Astrocyte (in vitro differentiated cells and primary cell): ENCODE results near the gene SAMD4A.

Experiments
- EZH2 ChIP-seq: IDR thresholded peaks from 2 replicates; pipeline ENCODE4 v1.6.1; 2012; ENCODE audit warnings: mild to moderate bottlenecking, low read length, inconsistent platforms; ENCODE audit not compliant: insufficient read depth
- TF ChIP-seq, protein P1 (sequence below): IDR thresholded peaks from 2 replicates; pipeline ENCODE4 v1.5.1; 2011; ENCODE audit warnings: low read depth, mild to moderate bottlenecking, inconsistent platforms, low read length, moderate library complexity; ENCODE audit not compliant: insufficient read depth

DNA sequence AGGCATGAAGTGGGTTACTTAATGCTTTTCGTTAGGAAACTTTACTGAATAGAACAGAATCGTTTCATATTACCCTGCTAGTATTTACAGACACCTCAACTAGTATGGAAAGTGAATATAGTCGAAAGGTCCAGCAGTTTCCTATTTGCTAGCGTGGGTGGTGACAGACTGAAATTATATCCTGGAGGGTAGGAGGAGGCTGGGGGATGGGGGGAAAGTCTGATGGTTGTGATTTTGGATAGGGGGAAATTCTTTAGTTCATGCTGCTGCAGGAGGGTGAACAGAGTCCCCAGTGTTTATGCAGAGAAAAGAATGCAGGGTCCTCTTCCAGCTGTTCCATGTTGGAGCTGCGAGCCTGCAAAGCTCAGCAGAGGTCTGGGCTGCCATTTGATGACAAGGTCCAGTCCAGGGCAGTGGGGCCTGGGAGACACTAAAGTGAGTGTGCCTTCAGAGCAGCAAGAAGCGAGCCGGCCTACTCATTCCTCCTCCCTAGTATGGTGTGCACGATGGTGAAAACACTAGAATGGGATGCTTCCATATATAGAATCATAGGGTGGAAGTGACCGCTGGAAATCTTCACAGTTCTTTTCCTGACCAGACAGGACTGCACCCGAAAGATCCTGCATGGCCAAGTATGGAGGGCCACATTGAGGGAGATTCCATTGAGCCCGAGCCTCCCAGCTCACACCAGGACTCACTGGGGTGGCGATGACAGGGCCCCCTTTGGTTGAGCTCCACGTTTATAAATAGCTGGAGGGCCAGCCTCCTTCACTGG is 2.1 kb downstream of the SAMD4A start:
- TF ChIP-seq, protein P1, sequence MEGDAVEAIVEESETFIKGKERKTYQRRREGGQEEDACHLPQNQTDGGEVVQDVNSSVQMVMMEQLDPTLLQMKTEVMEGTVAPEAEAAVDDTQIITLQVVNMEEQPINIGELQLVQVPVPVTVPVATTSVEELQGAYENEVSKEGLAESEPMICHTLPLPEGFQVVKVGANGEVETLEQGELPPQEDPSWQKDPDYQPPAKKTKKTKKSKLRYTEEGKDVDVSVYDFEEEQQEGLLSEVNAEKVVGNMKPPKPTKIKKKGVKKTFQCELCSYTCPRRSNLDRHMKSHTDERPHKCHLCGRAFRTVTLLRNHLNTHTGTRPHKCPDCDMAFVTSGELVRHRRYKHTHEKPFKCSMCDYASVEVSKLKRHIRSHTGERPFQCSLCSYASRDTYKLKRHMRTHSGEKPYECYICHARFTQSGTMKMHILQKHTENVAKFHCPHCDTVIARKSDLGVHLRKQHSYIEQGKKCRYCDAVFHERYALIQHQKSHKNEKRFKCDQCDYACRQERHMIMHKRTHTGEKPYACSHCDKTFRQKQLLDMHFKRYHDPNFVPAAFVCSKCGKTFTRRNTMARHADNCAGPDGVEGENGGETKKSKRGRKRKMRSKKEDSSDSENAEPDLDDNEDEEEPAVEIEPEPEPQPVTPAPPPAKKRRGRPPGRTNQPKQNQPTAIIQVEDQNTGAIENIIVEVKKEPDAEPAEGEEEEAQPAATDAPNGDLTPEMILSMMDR = no peak
- no peak for TF ChIP-seq EZH2
